GM23338 (cell line): ENCODE results near the gene NDRG2.

ENCODE experiments used
- CREB1 ChIP-seq: fragments of 250-450 bp; sonication (Bioruptor Pico); IDR thresholded peaks from 2 replicates; pipeline ENCODE4 v1.5.0; 2020; ENCODE audit warnings: low read depth, mild to moderate bottlenecking, moderate library complexity
- CTCF ChIP-seq, 2 experiments: fragments of 200-600 bp in 1 of 2; sonication (generic) in 1 of 2; conservative IDR thresholded peaks; 2 replicates each; pipeline versions ENCODE4 v1.5.1 to v1.6.1; 2016 to 2017; ENCODE audit warnings: antibody characterized with exemption in 2 of 2, low read depth in 2 of 2, mild to moderate bottlenecking in 2 of 2, moderate library complexity in 1 of 2
- EZH2 ChIP-seq: fragments of 200-600 bp; sonication (generic); IDR thresholded peaks from one replicate; pipeline ENCODE4 v1.8.0; 2017; ENCODE audit warnings: antibody characterized with exemption, mild to moderate bottlenecking, low read depth; ENCODE audit not compliant: unreplicated experiment
- EZH2phosphoT487 ChIP-seq: fragments of 200-600 bp; sonication (generic); IDR thresholded peaks from one replicate; pipeline ENCODE4 v1.8.1; 2018; ENCODE audit warnings: antibody characterized with exemption; ENCODE audit not compliant: unreplicated experiment
- JUNB ChIP-seq: IDR thresholded peaks from one replicate; pipeline ENCODE4 v1.6.1; 2016; ENCODE audit warnings: antibody characterized with exemption; ENCODE audit not compliant: unreplicated experiment
- NANOG ChIP-seq: IDR thresholded peaks from 2 replicates; pipeline ENCODE4 v1.6.1; 2016; ENCODE audit warnings: antibody characterized with exemption, borderline replicate concordance
- POLR2AphosphoS5 ChIP-seq: IDR thresholded peaks from 2 replicates; pipeline ENCODE4 v1.6.1; 2016; ENCODE audit warnings: antibody characterized with exemption, low read depth
- STAT1 ChIP-seq: IDR thresholded peaks from one replicate; pipeline ENCODE4 v1.6.1; 2016; ENCODE audit warnings: antibody characterized with exemption; ENCODE audit not compliant: unreplicated experiment
- ZNF114 ChIP-seq: fragments of 250-450 bp; sonication (Bioruptor Pico); IDR thresholded peaks from 2 replicates; pipeline ENCODE4 v1.5.0; 2020; ENCODE audit warnings: mild to moderate bottlenecking, moderate library complexity
- ZNF331 ChIP-seq: fragments of 250-450 bp; sonication (Bioruptor Pico); IDR thresholded peaks from 2 replicates; pipeline ENCODE4 v1.5.0; 2020; ENCODE audit warnings: low read depth, mild to moderate bottlenecking, moderate library complexity
- TF ChIP-seq, protein P1 (sequence below): IDR thresholded peaks from one replicate; pipeline ENCODE4 v1.6.1; 2018; ENCODE audit warnings: antibody characterized with exemption; ENCODE audit not compliant: unreplicated experiment
- TF ChIP-seq, protein P2 (sequence below): IDR thresholded peaks from 2 replicates; pipeline ENCODE4 v1.6.1; 2016; ENCODE audit warnings: antibody characterized with exemption

GRCh38 chr14:21024585-21025370 lies at the start of gene NDRG2:
- TF ChIP-seq CTCF (conservative IDR thresholded peaks at IDR 0.05; ENCODE audit: low read depth in 2 of 2) (no peak), POLR2AphosphoS5 (peak; percentile 45), EZH2 (no peak), CREB1 (CRISPR knock-in tag) (no peak), EZH2phosphoT487 (no peak), ZNF331 (CRISPR knock-in tag) (no peak), NANOG (no peak), ZNF114 (CRISPR knock-in tag) (no peak), JUNB (no peak), STAT1 (no peak)
- TF ChIP-seq, protein P1, sequence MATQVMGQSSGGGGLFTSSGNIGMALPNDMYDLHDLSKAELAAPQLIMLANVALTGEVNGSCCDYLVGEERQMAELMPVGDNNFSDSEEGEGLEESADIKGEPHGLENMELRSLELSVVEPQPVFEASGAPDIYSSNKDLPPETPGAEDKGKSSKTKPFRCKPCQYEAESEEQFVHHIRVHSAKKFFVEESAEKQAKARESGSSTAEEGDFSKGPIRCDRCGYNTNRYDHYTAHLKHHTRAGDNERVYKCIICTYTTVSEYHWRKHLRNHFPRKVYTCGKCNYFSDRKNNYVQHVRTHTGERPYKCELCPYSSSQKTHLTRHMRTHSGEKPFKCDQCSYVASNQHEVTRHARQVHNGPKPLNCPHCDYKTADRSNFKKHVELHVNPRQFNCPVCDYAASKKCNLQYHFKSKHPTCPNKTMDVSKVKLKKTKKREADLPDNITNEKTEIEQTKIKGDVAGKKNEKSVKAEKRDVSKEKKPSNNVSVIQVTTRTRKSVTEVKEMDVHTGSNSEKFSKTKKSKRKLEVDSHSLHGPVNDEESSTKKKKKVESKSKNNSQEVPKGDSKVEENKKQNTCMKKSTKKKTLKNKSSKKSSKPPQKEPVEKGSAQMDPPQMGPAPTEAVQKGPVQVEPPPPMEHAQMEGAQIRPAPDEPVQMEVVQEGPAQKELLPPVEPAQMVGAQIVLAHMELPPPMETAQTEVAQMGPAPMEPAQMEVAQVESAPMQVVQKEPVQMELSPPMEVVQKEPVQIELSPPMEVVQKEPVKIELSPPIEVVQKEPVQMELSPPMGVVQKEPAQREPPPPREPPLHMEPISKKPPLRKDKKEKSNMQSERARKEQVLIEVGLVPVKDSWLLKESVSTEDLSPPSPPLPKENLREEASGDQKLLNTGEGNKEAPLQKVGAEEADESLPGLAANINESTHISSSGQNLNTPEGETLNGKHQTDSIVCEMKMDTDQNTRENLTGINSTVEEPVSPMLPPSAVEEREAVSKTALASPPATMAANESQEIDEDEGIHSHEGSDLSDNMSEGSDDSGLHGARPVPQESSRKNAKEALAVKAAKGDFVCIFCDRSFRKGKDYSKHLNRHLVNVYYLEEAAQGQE: no peak
- TF ChIP-seq, protein P2, sequence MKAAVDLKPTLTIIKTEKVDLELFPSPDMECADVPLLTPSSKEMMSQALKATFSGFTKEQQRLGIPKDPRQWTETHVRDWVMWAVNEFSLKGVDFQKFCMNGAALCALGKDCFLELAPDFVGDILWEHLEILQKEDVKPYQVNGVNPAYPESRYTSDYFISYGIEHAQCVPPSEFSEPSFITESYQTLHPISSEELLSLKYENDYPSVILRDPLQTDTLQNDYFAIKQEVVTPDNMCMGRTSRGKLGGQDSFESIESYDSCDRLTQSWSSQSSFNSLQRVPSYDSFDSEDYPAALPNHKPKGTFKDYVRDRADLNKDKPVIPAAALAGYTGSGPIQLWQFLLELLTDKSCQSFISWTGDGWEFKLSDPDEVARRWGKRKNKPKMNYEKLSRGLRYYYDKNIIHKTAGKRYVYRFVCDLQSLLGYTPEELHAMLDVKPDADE: no peak
